Fibroblast of skin of left quadriceps (primary cell): ENCODE results near the gene SPOCD1.

ENCODE experiments used
- DNase-seq, 2 experiments: peaks; one replicate each; pipeline ENCODE4 v3.0.0-alpha.2; 2013; ENCODE audit warnings: low read depth in 2 of 2

The SPOCD1 gene

DNA sequence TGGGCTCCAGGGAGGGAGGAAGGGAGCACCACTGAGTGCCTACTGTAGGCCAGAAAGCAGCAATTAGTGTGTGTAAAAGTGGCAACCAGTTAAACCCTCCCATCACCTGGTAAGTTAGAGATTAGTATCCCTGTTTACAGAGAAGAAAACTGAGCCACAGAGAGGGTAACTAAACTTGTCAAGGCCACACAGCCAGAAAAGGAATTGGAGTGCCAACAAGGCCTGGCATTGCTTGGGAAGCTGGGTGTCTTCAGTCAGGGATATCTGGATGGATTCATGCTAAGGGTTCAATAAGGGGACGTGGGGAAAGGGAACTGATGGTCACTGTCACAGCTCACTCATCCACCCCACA is 28.1 kb downstream of the SPOCD1 start:
- no peak for DNase-seq

- DNase-seq: no peak
Measured at GRCh38 chr1:31787261-31787660, 28.6 kb downstream of the SPOCD1 start.

- no peak for DNase-seq
Measured at GRCh38 chr1:31786366-31787060, 29.3 kb downstream of the SPOCD1 start.

- no peak for DNase-seq
Measured at GRCh38 chr1:31785947-31786290, 29.9 kb downstream of the SPOCD1 start.

GRCh38 chr1:31785020-31785946 is 30.5 kb downstream of the SPOCD1 start:
- no peak for DNase-seq

GRCh38 chr1:31784356-31785019 is 31.3 kb downstream of the SPOCD1 start:
- DNase-seq: no peak

- no peak for DNase-seq
Measured at GRCh38 chr1:31783846-31784245, 32.0 kb downstream of the SPOCD1 start.

DNA sequence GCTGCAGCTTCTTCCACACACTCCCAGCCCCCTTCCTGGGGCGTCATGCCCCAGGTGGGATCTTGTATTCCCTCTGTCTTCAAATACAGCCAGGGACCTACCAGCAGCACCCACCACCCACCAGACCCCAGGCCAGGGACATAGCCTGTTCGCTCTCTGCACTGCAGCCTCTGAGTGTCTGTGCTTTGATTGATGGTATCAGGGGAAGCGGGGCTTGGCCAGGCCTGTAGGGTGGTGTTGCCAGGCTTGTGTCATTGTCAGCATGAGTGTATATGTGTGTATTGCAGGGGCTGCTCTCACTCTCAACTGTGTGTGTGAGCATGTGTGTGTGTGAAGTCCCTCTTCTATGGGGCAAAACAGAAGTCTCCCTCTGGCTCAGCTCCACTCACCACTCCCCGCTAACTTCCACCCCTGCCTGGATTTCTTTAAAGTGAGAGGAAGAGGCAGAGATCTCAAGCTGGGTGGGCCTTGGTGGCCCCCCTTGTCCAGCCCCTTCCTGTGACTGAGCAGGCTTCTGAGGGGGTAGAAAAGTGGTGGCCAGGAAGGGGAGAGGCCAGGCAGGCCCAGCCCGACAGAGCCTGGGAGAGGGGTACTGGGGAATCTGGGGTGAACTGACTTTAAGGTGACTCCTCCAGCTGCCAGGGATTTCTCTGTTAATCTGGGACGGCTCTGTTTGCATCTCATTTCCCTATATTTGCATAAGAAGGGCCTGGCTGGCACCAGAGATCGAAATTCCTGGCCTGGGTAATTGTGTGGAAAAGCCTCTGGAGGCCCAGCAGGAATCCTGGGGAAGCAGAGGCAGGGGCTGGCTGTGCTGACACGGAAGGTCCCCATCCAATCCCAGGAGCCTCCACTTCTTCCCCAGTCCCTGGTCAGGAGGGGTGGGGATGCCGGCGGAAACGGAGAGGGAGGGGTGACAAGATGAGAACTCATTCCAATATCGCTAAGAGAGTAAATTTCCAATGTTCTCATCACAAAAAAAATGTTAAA is 33.1 kb downstream of the SPOCD1 start:
- DNase-seq: no peak

GRCh38 chr1:31781756-31782371 is 34.0 kb downstream of the SPOCD1 start:
- no peak for DNase-seq

- DNase-seq: no peak
Measured at GRCh38 chr1:31781138-31781755, 34.6 kb downstream of the SPOCD1 start.

DNA sequence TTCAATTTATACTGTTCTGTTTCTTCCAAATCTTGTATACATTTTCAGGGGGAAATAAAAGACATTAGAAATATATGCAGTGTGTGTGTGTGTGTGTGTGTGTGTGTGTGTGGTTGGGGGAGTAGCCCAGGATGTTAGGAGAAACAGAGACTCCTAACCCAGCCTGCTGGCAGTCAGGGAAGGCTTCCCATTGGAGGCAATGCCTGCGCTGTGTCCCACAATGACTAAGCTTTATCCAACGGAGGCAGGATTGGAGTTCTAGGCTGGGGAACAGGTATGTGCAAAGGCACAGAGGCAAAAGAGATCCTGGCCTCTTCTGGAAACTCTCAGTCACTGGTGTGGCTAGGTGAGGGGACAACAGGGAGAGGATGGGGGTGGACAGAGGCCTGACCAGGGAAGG is 35.2 kb downstream of the SPOCD1 start:
- no peak for DNase-seq

GRCh38 chr1:31779687-31780086 is 36.1 kb downstream of the SPOCD1 start:
- no peak for DNase-seq

- DNase-seq: no peak
Measured at GRCh38 chr1:31778763-31779488, 36.9 kb downstream of the SPOCD1 start.

GRCh38 chr1:31776516-31776915 is 39.3 kb downstream of the SPOCD1 start:
- DNase-seq: no peak

GRCh38 chr1:31776032-31776431 is 39.8 kb downstream of the SPOCD1 start:
- DNase-seq: no peak

DNA sequence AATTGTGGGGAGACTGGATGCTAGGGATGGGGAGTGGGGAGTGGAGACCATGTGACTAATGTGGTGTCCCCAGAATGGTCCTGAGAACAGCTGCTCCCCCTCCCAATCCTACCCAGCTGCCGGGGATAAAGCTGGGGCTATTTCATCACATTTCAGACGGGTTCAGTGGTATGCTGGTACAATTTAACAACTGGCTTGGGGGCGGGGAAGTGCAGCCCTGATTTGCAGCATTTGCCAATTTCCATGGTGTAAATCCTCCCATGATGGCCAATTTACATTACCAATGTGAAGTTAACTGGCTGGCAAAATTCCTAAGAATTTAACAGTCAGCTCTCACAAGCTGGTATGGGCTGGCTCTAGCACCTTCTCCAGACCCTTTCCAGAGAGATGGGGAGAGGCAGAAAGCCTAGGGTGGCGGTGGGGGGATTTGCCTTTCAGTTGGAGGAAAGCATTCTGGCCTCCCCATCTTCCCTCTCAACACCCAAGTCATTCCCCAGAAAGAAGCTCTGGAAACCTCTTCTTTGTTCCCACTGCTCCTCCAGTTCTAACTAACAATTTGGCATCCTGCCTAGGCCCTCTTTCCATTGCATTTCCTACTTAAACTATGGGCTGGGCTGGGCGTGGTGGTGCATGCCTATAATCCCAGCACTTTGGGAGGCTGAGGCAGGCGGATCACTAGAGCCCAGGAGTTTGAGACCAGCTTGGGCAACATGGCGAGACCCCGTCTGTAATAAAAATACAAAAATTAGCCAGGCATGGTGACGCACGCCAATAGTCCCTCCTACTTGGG is 40.4 kb downstream of the SPOCD1 start:
- DNase-seq: no peak

DNA sequence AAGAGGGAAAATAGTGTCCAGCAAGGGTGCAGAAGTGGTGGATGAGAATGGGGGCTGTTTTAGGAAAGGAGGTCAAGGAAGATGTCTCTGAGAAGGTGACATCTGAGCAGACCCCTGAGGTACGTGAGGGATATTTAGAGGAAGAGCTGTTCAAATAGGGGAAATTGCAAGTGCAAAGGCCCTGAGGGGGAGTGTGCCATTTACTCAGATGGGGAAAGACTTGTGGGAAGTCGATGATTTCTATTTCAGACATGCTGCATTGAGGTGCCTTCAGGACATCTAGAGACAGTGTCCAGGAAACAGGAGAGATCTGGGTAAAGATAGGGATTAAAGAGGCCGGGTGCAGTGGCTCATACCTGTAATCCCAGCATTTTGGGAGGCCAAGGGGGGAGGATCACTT is 41.3 kb downstream of the SPOCD1 start:
- DNase-seq: no peak

- DNase-seq: no peak
Measured at GRCh38 chr1:31773861-31774260, 42.0 kb downstream of the SPOCD1 start.

- DNase-seq: no peak
Measured at GRCh38 chr1:31772669-31773248, 43.1 kb downstream of the SPOCD1 start.
